NCI-H446 (cell line): ENCODE measurements around the gene OR10H3.
"Not testable (repeated sequence)": the region's sequence is repeated elsewhere in the genome, so short reads cannot be mapped to it uniquely, and the experiment has no call there.

Source experiments
- DNase-seq, 2 experiments: peaks; one replicate each; lab custom pipeline; 2025; lab: John Stamatoyannopoulos, UW

OR10H3 gene

GRCh38 chr19:15737722-15738121 lies at the start of gene OR10H3:
Gene OR10H3, plus strand, starts transcription at chr19:15737985. Its CDS starts 3,408 bp downstream, at chr19:15741393.
- no peak for DNase-seq

- DNase-seq: peak in 1 of 2 experiments; percentile 31
Observed at GRCh38 chr19:15696654-15697194, 41.1 kb upstream of the OR10H3 start.

GRCh38 chr19:15701757-15702533 lies 35.8 kb upstream of the OR10H3 start:
- no peak for DNase-seq

GRCh38 chr19:15702534-15702930 lies 35.3 kb upstream of the OR10H3 start:
- DNase-seq: peak; percentile 14 to 49

GRCh38 chr19:15714638-15715037 lies 23.1 kb upstream of the OR10H3 start:
- DNase-seq: no peak

- no peak for DNase-seq
Observed at GRCh38 chr19:15715642-15716041, 22.1 kb upstream of the OR10H3 start.

- DNase-seq: no peak
Observed at GRCh38 chr19:15717809-15718208, 20.0 kb upstream of the OR10H3 start.

GRCh38 chr19:15721268-15721667 lies 16.5 kb upstream of the OR10H3 start:
- no peak for DNase-seq

- DNase-seq: no peak
Observed at GRCh38 chr19:15722956-15723355, 14.8 kb upstream of the OR10H3 start.

GRCh38 chr19:15727724-15728123 lies 10.1 kb upstream of the OR10H3 start, which contains the start of gene OR10H2:
Gene OR10H2, plus strand, starts transcription at chr19:15728024. Its CDS starts 20 bp downstream, at chr19:15728044.
- no peak for DNase-seq

GRCh38 chr19:15730538-15730937 lies 7.2 kb upstream of the OR10H3 start:
- no peak for DNase-seq

GRCh38 chr19:15732388-15732787 lies 5.4 kb upstream of the OR10H3 start:
- no peak for DNase-seq

- no peak for DNase-seq
Observed at GRCh38 chr19:15733895-15734294, 3.9 kb upstream of the OR10H3 start.

- no peak for DNase-seq
Observed at GRCh38 chr19:15740785-15741184, 3.0 kb downstream of the OR10H3 start.

GRCh38 chr19:15748239-15748638 lies 10.5 kb downstream of the OR10H3 start:
- DNase-seq: no peak

- DNase-seq: no peak
Observed at GRCh38 chr19:15758379-15758778, 20.6 kb downstream of the OR10H3 start.

- no peak for DNase-seq
Observed at GRCh38 chr19:15759962-15760565, 22.3 kb downstream of the OR10H3 start.

- no peak for DNase-seq
Observed at GRCh38 chr19:15769586-15769985, 31.8 kb downstream of the OR10H3 start.

GRCh38 chr19:15774159-15774558 lies 36.4 kb downstream of the OR10H3 start:
- DNase-seq: not testable (repeated sequence)

- DNase-seq: no peak
Observed at GRCh38 chr19:15775249-15775648, 37.5 kb downstream of the OR10H3 start.

- no peak for DNase-seq
Observed at GRCh38 chr19:15776264-15776663, 38.5 kb downstream of the OR10H3 start.

GRCh38 chr19:15776991-15777970 lies 39.5 kb downstream of the OR10H3 start:
- no peak for DNase-seq
